GM19324 (cell line): ENCODE measurements around the gene ACTR2.
"Not testable (repeated sequence)": the region's sequence is repeated elsewhere in the genome, so short reads cannot be mapped to it uniquely, and the experiment has no call there.

Experiments used
- ATAC-seq: cut with Tn5 transposase; IDR thresholded peaks from one replicate; pipeline ENCODE4 v1.9.1; 2021; ENCODE audit warnings: mild to moderate bottlenecking, moderate library complexity; ENCODE audit not compliant: unreplicated experiment, low FRiP score

The ACTR2 gene

DNA sequence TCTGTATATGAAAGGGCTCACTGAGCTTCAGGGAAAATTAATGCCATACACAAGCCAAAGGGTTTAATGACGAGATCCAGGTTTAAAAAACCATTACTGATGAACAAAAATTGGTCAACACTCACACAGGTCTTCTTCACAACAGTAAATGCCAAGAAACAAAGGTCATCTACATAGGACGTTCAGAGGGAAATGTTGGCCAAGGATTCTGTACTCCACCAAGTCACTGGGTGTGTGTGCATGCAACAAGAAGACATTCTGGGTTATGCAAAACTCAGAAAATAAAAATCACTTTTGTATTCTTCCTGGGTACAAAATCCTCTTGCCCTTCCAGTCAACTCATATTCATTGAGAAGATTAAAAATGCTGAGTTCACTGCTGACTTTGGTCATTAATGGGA, 78.3 kb downstream of the ACTR2 start:
- ATAC-seq: no peak

DNA sequence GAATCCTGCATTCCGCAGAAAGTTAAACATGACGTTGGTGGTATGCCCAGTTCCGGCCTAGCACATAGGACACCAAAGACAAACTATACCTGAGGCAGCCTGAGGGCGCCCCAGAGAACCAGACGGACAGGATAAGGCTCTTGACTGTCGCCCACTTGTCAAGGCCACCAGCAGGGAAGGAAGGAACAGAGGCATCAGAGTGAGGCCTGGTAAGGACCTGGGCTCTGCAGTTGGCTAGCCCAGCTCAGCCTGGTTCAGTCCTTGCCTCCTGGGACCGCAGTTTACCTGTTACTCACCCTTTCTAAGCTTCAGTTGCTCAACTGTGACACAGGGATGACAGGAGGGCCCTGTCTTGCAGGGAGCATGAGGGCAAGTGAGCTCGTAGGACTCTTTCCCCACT, 82.1 kb downstream of the ACTR2 start:
- no peak for ATAC-seq

DNA sequence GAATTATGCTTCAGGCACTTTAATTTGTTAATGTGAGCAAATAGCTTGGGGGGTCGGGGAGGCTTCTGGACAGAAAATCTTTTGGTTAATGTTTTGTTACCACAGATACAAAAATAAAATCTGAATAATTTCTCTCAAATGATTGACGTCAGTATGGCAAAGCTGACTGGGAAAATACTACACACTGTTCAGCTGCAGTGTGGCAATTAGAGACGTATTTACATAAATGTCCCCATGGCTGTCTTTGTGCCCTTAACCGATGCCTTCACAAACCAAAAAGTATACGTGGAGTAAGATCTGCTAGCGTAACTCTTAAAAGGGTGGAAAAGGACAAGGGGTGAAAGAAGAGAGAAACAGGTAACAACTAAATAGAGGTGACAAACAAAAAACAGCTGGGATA, 83.4 kb downstream of the ACTR2 start:
- ATAC-seq: no peak

DNA sequence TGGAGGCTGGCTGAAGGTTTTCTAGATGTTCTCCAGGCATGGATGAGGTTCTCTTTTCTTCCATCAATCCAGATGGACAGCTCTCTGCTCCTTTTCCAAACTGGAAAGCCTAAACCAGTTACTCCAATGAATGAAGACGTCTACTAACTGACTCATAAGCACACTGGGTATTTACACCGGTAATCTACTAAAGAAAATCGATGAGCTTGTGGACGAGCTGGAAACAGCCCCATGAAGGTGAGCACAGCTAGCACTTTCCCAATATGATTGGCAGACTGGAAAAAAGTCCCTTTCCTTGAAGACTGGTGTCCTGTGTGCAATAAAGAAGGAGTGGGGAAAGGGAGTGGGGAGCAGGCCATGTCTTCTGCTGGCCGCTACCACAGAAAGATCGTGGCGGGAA, 84.0 kb downstream of the ACTR2 start:
- no peak for ATAC-seq

DNA sequence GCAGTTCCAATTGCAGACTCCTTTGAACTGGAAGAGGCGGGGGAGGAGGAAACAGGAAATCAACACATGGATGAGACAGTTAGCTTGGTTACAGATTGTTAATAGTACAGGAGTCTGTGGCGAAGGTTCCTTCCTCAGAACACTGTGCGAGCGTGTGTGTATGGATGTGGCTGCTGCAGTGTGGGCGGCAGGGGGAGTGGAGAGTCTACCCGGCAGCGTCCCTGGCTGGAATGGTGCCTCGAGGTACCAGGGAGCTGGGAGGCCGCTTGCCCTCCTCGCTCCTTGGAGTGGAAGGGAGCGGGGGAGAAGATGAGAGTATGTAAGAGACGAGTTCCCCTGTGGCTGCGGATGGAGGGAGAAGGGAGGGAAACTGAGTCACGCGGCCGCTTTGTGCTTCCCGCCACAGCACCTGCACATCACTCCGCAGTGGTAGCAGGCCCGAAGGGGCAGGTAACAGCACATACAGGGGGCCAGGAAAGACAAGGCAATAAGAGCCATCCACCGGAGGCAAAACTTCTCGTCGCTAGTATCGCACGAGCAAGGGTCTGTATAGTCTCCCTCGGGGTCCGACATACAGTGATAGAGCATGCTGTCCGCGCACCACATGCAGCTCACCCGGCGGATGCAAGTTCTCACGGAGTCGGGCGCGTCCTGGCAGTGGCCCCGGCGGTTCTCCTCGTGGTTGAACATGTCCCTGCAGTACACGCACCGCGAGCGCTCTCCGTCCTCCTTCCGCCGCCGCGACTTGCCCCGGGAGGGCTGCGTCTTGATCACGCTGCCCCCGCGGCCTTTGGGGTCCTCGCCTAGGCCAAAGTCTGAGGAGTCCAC, 85.7 kb downstream of the ACTR2 start:
- ATAC-seq: no peak

DNA sequence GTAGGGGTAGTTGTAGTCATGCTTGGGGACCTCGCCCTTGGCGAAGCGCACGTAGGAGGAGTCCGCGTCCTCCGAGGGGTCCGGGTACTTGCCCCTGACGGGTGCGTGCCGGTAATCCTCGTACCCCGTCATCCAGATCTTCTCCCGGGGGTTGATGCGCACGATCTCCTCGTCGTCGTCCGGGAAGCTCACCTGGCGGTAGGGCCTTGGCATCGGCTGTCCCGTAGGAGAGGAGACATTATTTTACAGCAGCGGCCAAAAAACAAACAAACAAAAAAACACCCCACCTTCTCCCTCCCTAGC, 86.3 kb downstream of the ACTR2 start:
- ATAC-seq: no peak

DNA sequence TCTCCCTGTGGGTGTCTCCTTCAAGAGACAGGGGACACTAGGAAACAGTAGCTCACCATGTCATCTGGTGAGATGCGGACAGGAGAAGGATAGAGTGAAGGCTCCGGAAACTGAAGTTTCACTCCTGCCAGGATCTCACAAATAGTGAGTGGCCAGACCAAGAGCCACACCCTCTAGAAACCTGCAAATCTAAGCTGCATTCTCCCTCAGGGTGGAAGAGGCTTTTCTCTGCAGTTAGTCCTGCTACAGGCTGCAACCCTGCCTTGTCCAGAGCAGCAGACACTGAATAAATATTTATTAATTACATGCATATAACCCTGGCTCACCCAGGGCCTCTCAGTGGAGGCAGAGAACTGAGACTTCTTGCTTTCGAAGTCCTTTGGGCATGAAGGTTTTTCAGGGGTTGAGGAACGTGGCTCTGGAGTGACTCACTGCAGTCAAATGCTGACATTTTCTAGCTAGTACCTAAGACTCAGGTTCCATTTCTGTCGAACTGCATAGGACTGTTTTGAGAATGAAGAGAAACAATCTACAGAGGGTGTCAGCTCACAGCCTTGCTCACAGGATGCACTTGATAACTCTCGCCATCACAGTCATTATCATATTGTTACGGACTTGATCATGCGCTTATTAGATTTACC, 87.3 kb downstream of the ACTR2 start:
- no peak for ATAC-seq

DNA sequence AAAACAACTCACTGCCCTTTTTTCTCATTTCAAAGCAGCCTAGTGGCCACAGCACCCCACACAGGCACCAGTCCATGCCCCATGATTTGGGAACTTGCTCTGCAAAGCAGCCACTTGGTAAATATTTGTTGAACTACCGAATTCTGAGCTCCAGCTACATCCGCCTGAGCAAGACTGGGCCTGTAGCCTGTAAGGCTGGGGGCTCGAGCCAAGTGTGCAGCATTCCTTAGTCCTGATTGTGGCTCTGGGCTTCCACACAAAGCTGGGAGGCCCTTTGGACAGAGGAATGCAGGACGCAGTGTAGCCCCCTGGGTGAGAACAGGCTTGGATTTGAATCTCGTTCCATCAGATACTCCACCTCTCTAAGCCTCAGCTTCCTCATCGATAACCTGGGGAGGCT, 88.4 kb downstream of the ACTR2 start:
- ATAC-seq: no peak

DNA sequence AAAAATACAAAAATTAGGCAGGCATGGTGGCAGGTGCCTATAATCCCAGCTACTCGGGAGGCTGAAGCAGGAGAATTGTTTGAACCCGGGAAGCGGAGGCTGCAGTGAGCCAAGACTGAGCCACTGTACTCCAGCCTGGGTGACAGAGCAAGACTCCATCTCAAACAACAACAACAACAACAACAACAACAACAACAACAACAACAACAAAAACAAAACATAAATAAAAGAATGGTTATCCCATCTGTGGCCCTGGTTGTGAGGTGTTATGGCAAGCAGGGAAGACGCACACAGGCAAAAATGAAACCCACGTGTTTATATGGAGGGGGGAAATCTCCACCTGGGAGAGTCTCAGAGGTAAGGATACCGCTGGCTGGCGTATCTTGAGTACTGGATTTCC, 89.7 kb downstream of the ACTR2 start:
- ATAC-seq: not testable (repeated sequence)

DNA sequence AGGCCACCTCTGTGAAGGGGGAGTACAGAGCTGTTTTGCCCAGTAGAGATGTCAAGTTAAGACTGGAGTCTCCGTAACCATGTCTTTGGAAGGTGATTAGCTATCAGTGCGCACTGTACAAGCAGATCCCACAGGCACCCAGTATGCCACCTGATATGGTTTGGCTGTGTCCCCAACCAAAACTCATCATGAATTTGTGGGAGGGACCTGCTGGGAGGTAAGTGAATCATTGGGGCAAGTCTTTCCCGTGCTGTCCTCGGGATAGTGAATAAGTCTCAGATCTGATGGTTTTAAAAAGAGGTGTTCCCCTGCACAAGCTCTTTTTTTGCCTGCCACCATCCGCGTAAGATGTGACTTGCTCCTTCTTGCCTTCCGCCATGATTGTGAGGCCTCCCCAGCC, 90.2 kb downstream of the ACTR2 start:
- no peak for ATAC-seq

DNA sequence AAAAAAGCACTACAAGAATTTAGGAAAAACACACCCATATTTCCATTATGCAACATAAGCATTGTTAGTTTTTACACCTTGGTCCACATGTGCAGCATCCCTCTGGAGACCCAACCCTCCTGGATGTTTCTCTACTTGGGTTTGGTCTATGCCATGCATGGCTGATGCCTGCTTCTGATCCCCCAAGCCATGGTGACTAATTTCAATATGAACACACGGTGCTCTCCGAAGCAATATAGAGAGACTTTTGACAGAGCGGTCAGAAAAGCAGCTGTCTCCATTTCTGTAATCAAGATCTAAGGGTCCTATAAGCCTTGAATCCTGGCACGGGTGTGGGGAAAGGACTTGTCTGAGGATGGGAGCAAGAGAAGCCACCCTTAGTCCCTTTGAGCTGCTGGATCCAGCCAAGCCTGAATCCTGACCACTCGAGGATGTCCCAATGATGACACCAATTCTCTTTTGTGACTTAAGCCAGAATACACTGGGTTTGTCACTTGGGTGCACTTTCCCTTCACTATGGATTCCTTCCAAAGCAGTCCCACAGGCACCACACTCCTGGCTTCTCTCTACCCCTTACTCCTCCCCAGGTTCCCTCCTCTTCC, 91.5 kb downstream of the ACTR2 start:
- no peak for ATAC-seq

DNA sequence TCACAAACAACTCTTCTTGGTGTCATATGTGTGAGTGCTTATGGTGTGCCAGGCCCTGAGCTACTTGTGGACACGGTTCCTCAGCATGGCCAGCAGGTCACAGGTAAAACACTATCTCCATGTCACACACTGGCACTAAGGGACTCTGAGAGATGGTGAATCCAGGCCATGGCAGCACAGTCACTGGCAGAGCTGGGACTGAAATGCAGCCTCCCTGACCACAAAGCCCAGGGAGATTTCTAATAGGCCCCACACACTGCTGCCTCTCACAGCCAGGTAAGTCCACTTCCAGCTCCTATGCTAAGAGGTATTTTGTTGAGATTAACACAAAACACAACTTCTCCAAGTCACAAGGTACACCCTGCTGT, 92.0 kb downstream of the ACTR2 start:
- ATAC-seq: peak; percentile 3

DNA sequence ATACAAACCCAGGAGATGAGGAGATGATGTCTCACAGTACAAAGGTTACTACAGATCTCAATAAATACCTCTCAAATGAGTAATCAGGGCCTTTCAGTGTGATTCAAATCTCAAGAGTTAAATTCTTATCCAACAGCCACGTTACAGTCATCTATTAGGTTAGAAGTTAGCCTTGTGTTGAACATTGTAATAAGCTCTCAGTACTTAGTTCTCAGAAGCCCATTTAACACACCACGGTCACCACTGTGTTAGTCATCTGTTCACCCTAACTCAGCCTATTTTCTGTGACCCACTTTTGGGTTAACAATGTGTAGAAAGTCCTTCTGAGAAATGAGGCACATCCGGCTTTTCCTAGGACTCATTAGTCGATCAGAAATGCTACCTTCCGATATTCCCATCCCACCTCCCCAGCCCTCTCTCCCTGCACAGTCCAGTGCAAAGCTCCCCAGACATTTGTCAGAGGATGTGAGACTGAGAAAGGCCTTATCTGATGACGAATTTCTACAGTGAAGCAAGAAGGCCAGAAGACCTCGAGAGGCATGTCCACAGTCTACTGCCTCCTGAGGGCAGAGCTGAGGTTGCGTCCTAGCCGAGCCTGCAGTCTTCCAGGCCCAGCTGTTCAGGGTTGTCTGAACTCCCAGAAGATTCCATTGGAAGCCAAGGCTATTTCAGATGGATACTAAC, 92.6 kb downstream of the ACTR2 start:
- ATAC-seq: peak; percentile 58
